Stomach (tissue), 9 donors: ENCODE measurements around the gene SCYL1. TPM values are rescaled to one million over a fixed set of nuclear protein-coding genes. Genes with fewer than 3 reads are reported as not detected.

ENCODE experiments used
- DNase-seq, 2 donors: peaks; one replicate each; pipeline versions ENCODE4 v3.0.0 to v3.0.0-alpha.2; 2013 to 2019
- H3K27ac ChIP-seq, 5 donors: fragments of 200-600 bp in 4 of 5; sonication (generic) in 4 of 5; one replicate each; pipeline ENCODE4 v1.5.1; 2013 to 2019; ENCODE audit warnings: mild to moderate bottlenecking in 1 of 5, moderate library complexity in 1 of 5
- H3K27me3 ChIP-seq, 3 donors: fragments of 200-600 bp; sonication (generic); one replicate each; pipeline ENCODE4 v1.5.1; 2017 to 2019; ENCODE audit warnings: mixed run types in 1 of 3
- H3K36me3 ChIP-seq, 4 donors: fragments of 200-600 bp; sonication (generic); 1 replicate in 3 of 4; 2 replicates in 1 of 4; pipeline ENCODE4 v1.5.1; 2016 to 2019
- H3K4me1 ChIP-seq, 4 donors: fragments of 200-600 bp; sonication (generic); one replicate each; pipeline ENCODE4 v1.5.1; 2016 to 2019
- H3K4me3 ChIP-seq, 4 donors: fragments of 200-600 bp; sonication (generic) in 3 of 4; one replicate each; pipeline ENCODE4 v1.5.1; 2016 to 2019; ENCODE audit warnings: mild to moderate bottlenecking in 1 of 4
- H3K9me3 ChIP-seq, 4 donors: fragments of 200-600 bp; sonication (generic); one replicate each; pipeline ENCODE4 v1.5.1; 2016 to 2019
- CTCF ChIP-seq, 7 experiments: fragments of 450-650 bp in 4 of 7; fragments of 200-600 bp in 3 of 7; sonication (generic) in 3 of 7; IDR thresholded peaks; one replicate each; pipeline ENCODE4 v1.5.1; 2016 to 2019; ENCODE audit warnings: antibody characterized with exemption in 7 of 7, control low read depth in 2 of 7, mild to moderate bottlenecking in 1 of 7
- EP300 ChIP-seq: sonication (generic); formaldehyde crosslinking; IDR thresholded peaks from one replicate; pipeline ENCODE4 v1.6.1; 2017; ENCODE audit warnings: antibody characterized with exemption
- POLR2A ChIP-seq, 4 donors: fragments of 450-650 bp; IDR thresholded peaks; one replicate each; pipeline ENCODE4 v1.6.1; 2016; ENCODE audit warnings: antibody characterized with exemption in 4 of 4, control low read depth in 2 of 4, mild to moderate bottlenecking in 1 of 4, moderate library complexity in 1 of 4
- POLR2AphosphoS5 ChIP-seq, 3 donors: sonication (generic); formaldehyde crosslinking; IDR thresholded peaks; one replicate each; pipeline ENCODE4 v1.6.1; 2016; ENCODE audit warnings: antibody characterized with exemption in 3 of 3
- WGBS, 5 donors: extraction: QIAGEN DNeasy Blood & Tissue Kit in 3 of 5; methylation state at CpG; one replicate each; pipeline versions ENCODE4 v1.1.5 to v1.1.7; 2013 to 2018; 5-methylcytosine and 5-hydroxymethylcytosine counted together
- intact Hi-C: fragments of 100-400 bp; cut with DNase I; formaldehyde crosslinking; loops from one replicate; pipeline ENCODE4 v1.15.1; 2023; ENCODE audit warnings: low total_unique reads
- polyA plus RNA-seq, 3 donors: library from polyadenylated mRNA; stranded (reverse); fragments of 200-250 nt; gene quantifications; one replicate each; pipeline ENCODE4 v1.2.3, GENCODE V29; 2013
- total RNA-seq, 5 donors: library from RNA; depleted of rRNA; stranded (reverse); fragments of >200 nt; gene quantifications; one replicate each; pipeline versions ENCODE4 v1.1.0 to v1.2.3, GENCODE V29; 2014 to 2016
- donor health status: healthy with polysubstance abuse.
- donor health status: Bipolar disorder and iron deficiency.
- donor health status: healthy.

The SCYL1 gene
- total and polyA plus RNA-seq, 8 donors: 3.5 to 94.8 (median 75.1) TPM

GRCh38 chr11:65565624-65566453 lies 41.0 kb downstream of the SCYL1 start:
- WGBS, 5 donors: 68 to 73% (median 73%) methylated on average over 7 of the region's 7 CpGs
- Histone ChIP-seq H3K4me1 (peaks cover 23 to 60% (median 38%) of the 10 kb centered on the region in 4 donors), H3K27me3 (no peaks in the 10 kb centered on the region), H3K27ac (peak overlapping the region in 4 of 5 donors; percentile 36 to 64 (median 51)), H3K4me3 (no peak overlapping the region), H3K36me3 (peaks cover 0 to 12% (median 3%) of the 10 kb centered on the region in 4 donors), H3K9me3 (no peaks in the 10 kb centered on the region)
- DNase-seq: no peak
- TF ChIP-seq EP300 (no peak), POLR2AphosphoS5 (IDR thresholded peaks at IDR 0.05) (no peak), CTCF (IDR thresholded peaks at IDR 0.05) (no peak), POLR2A (IDR thresholded peaks at IDR 0.05) (no peak)
- intact Hi-C loops: no loop called here

GRCh38 chr11:65569164-65569972 lies 44.5 kb downstream of the SCYL1 start:
- peaks cover 44 to 83% (median 66%) of the 10 kb centered on the region in 4 donors for H3K4me1 ChIP-seq
- H3K27ac ChIP-seq: peak overlapping the region; percentile 92 to 97 (median 95)
- H3K36me3 ChIP-seq: peaks cover 0 to 12% (median 3%) of the 10 kb centered on the region in 4 donors
- WGBS, 5 donors: 4 to 5% (median 4%) methylated on average over 28 of the region's 28 CpGs
- intact Hi-C loops: no loop called here
- peak in 1 of 2 donors; percentile 23 for DNase-seq
- H3K27me3 ChIP-seq: no peaks in the 10 kb centered on the region
- H3K4me3 ChIP-seq: peak overlapping the region; percentile 75 to 89 (median 80)
- no peak for TF ChIP-seq POLR2A (IDR thresholded peaks at IDR 0.05)
- TF ChIP-seq EP300: no peak
- TF ChIP-seq CTCF (IDR thresholded peaks at IDR 0.05): no peak
- TF ChIP-seq POLR2AphosphoS5 (IDR thresholded peaks at IDR 0.05): no peak
- H3K9me3 ChIP-seq: no peaks in the 10 kb centered on the region

GRCh38 chr11:65569973-65570918 lies 45.4 kb downstream of the SCYL1 start, which contains the start of gene ZNRD2:
ZNRD2 (plus strand) TSS chr11:65570477; CDS start chr11:65570492, 15 bp downstream.
- 0 to 1% (median 1%) methylated on average over 37 to 89 of the region's 89 CpGs for WGBS, 5 donors
- Histone ChIP-seq H3K9me3 (no peaks in the 10 kb centered on the region), H3K27me3 (no peaks in the 10 kb centered on the region), H3K4me3 (peak within 1 kb of the TSS; percentile 75 to 89 (median 80)), H3K36me3 (peaks cover 0 to 12% (median 3%) of the 10 kb centered on the region in 4 donors), H3K27ac (peak within 1 kb of the TSS; percentile 92 to 97 (median 95)), H3K4me1 (peaks cover 50 to 86% (median 75%) of the 10 kb centered on the region in 4 donors)
- intact Hi-C loops: no loop called here
- DNase-seq: peak; percentile 97 to 100
- TF ChIP-seq CTCF (IDR thresholded peaks at IDR 0.05) (peak in 5 of 7 experiments; percentile 11 to 60 (median 31)), POLR2AphosphoS5 (IDR thresholded peaks at IDR 0.05) (peak; percentile 92 to 98 (median 96)), POLR2A (IDR thresholded peaks at IDR 0.05) (peak in 2 of 4 donors; percentile 54 to 81), EP300 (no peak)
